ENCODE results near the gene IGF2R.
"Not testable (repeated sequence)": the region's sequence is repeated elsewhere in the genome, so short reads cannot be mapped to it uniquely, and the experiment has no call there.

GRCh38 chr6:160090442-160091239, 121.8 kb downstream of the IGF2R start:
- TF ChIP-seq CTCF, POLR2A (IDR thresholded peaks at IDR 0.05): not testable (repeated sequence)

Measured in lower leg skin (tissue), 3 donors.